HPDE6-E6E7 (cell line): ENCODE results near the gene ANTXRL.
A peak's percentile ranks its signal among the peaks of the same experiment; 100 is the strongest.
"Not testable (repeated sequence)": the region's sequence is repeated elsewhere in the genome, so short reads cannot be mapped to it uniquely, and the experiment has no call there.

Experiments
- DNase-seq: peaks from one replicate; pipeline ENCODE4 v3.0.0; 2011; ENCODE audit warnings: missing footprints; ENCODE audit errors: extremely low spot score

Gene ANTXRL

GRCh38 chr10:46308113-46308415, 21.3 kb downstream of the ANTXRL start:
- no peak for DNase-seq

GRCh38 chr10:46308666-46309450, 22.1 kb downstream of the ANTXRL start:
- DNase-seq: no peak

GRCh38 chr10:46309511-46310142, 22.8 kb downstream of the ANTXRL start:
- no peak for DNase-seq

- no peak for DNase-seq
Observed at GRCh38 chr10:46310143-46310514, 23.3 kb downstream of the ANTXRL start.

- no peak for DNase-seq
Observed at GRCh38 chr10:46310851-46311250, 24.1 kb downstream of the ANTXRL start.

- DNase-seq: no peak
Observed at GRCh38 chr10:46311501-46311951, 24.7 kb downstream of the ANTXRL start.

- not testable (repeated sequence) for DNase-seq
Observed at GRCh38 chr10:46311961-46312431, 25.2 kb downstream of the ANTXRL start.

GRCh38 chr10:46312953-46313352, 26.2 kb downstream of the ANTXRL start:
- no peak for DNase-seq

GRCh38 chr10:46314071-46314470, 27.3 kb downstream of the ANTXRL start:
- DNase-seq: no peak

GRCh38 chr10:46315071-46315860, 28.5 kb downstream of the ANTXRL start:
- DNase-seq: peak; percentile 84

- no peak for DNase-seq
Observed at GRCh38 chr10:46317370-46317769, 30.6 kb downstream of the ANTXRL start.

- DNase-seq: no peak
Observed at GRCh38 chr10:46317889-46318288, 31.1 kb downstream of the ANTXRL start.

GRCh38 chr10:46318799-46319198, 32.0 kb downstream of the ANTXRL start:
- no peak for DNase-seq

GRCh38 chr10:46319389-46319788, 32.6 kb downstream of the ANTXRL start:
- no peak for DNase-seq

- DNase-seq: no peak
Observed at GRCh38 chr10:46321770-46322169, 35.0 kb downstream of the ANTXRL start.

GRCh38 chr10:46323176-46323575, 36.4 kb downstream of the ANTXRL start:
- no peak for DNase-seq

- DNase-seq: peak; percentile 58
Observed at GRCh38 chr10:46325021-46325420, 38.2 kb downstream of the ANTXRL start.

- DNase-seq: no peak
Observed at GRCh38 chr10:46326066-46326465, 39.3 kb downstream of the ANTXRL start.

- DNase-seq: no peak
Observed at GRCh38 chr10:46326971-46327370, 40.2 kb downstream of the ANTXRL start.

GRCh38 chr10:46327685-46328084, 40.9 kb downstream of the ANTXRL start:
- DNase-seq: no peak

- no peak for DNase-seq
Observed at GRCh38 chr10:46328853-46329689, 42.3 kb downstream of the ANTXRL start.

GRCh38 chr10:46329690-46330016, 42.9 kb downstream of the ANTXRL start:
- DNase-seq: no peak
